CD14-positive monocyte (primary cell): ENCODE measurements around the gene SEZ6L. TPM values are rescaled to one million over a fixed set of nuclear protein-coding genes. Genes with fewer than 3 reads are reported as not detected.

Source experiments
- DNase-seq, 3 donors: peaks; one replicate each; pipeline ENCODE4 v3.0.0-alpha.2; 2011 to 2022
- H2AFZ ChIP-seq: 2 replicates; pipeline ENCODE4 v1.6.0; 2012; ENCODE audit warnings: mild to moderate bottlenecking, low read depth, low read length, inconsistent platforms; ENCODE audit not compliant: insufficient read depth, poor library complexity, severe bottlenecking
- H3K27ac ChIP-seq, 2 donors: 1 replicate in 1 of 2; 2 replicates in 1 of 2; pipeline ENCODE4 v1.5.1; 2012 to 2013; ENCODE audit warnings: low read length in 2 of 2, control low read depth in 1 of 2, inconsistent platforms in 1 of 2, low read depth in 1 of 2, mild to moderate bottlenecking in 1 of 2
- H3K27me3 ChIP-seq, 2 donors: one replicate each; pipeline versions ENCODE4 v1.6.0 to v1.6.1; 2011 to 2013; ENCODE audit warnings: low read length in 2 of 2; ENCODE audit not compliant: control insufficient read depth in 2 of 2, insufficient read depth in 2 of 2
- H3K36me3 ChIP-seq, 2 donors: replicated peaks in 1 of 2; 1 replicate in 1 of 2; 2 replicates in 1 of 2; pipeline versions ENCODE4 v1.5.1 to v1.6.1; 2012 to 2013; ENCODE audit warnings: low read length in 2 of 2, control low read depth in 1 of 2, inconsistent platforms in 1 of 2, mild to moderate bottlenecking in 1 of 2; ENCODE audit not compliant: insufficient read depth in 2 of 2, control insufficient read depth in 1 of 2
- H3K4me1 ChIP-seq, 2 donors: 1 replicate in 1 of 2; 2 replicates in 1 of 2; pipeline versions ENCODE4 v1.5.1 to v1.6.1; 2012 to 2013; ENCODE audit warnings: low read length in 2 of 2, control low read depth in 1 of 2, inconsistent platforms in 1 of 2, mild to moderate bottlenecking in 1 of 2, moderate library complexity in 1 of 2; ENCODE audit not compliant: insufficient read depth in 2 of 2, control insufficient read depth in 1 of 2
- H3K4me2 ChIP-seq: replicated peaks from 2 replicates; pipeline ENCODE3; 2012; ENCODE audit warnings: low read length, moderate library complexity, mild to moderate bottlenecking; ENCODE audit not compliant: poor library complexity, severe bottlenecking; ENCODE audit errors: extremely low read depth
- H3K4me3 ChIP-seq, 3 experiments: fragments of 200-600 bp in 1 of 3; sonication (generic) in 1 of 3; replicated peaks in 1 of 3; 1 replicate in 2 of 3; 2 replicates in 1 of 3; pipeline ENCODE4 v1.5.1; 2011 to 2013; ENCODE audit warnings: low read length in 3 of 3, mild to moderate bottlenecking in 3 of 3, control low read depth in 2 of 3, low read depth in 2 of 3, inconsistent platforms in 1 of 3, moderate library complexity in 1 of 3
- H3K79me2 ChIP-seq: 2 replicates; pipeline ENCODE4 v1.6.0; 2012; ENCODE audit warnings: mild to moderate bottlenecking, control low read depth, inconsistent platforms, low read length, moderate library complexity; ENCODE audit not compliant: insufficient read depth
- H3K9ac ChIP-seq: 2 replicates; pipeline ENCODE4 v1.6.0; 2017; ENCODE audit warnings: low read length, mild to moderate bottlenecking; ENCODE audit not compliant: insufficient read depth, poor library complexity, severe bottlenecking
- H3K9me3 ChIP-seq, 2 donors: replicated peaks in 1 of 2; 1 replicate in 1 of 2; 2 replicates in 1 of 2; pipeline versions ENCODE4 v1.5.1 to v1.6.1; 2012 to 2013; ENCODE audit warnings: low read length in 2 of 2, control low read depth in 1 of 2; ENCODE audit not compliant: control insufficient read depth in 1 of 2, insufficient read depth in 1 of 2
- H4K20me1 ChIP-seq: 2 replicates; pipeline ENCODE4 v1.6.0; 2012; ENCODE audit warnings: mild to moderate bottlenecking, low read length, control low read depth, moderate library complexity; ENCODE audit not compliant: insufficient read depth
- H3K27ac Mint-ChIP-seq, 7 donors: one replicate each; pipeline ENCODE4 v1.8.0; 2020; ENCODE audit warnings: mild to moderate bottlenecking in 7 of 7, mixed read lengths in 7 of 7, moderate library complexity in 6 of 7, inconsistent platforms in 2 of 7
- H3K27me3 Mint-ChIP-seq, 3 donors: one replicate each; pipeline ENCODE4 v1.8.0; 2021 to 2022; ENCODE audit warnings: low read depth in 3 of 3, mild to moderate bottlenecking in 3 of 3, mixed read lengths in 3 of 3, moderate library complexity in 3 of 3, inconsistent platforms in 1 of 3
- H3K36me3 Mint-ChIP-seq, 2 donors: one replicate each; pipeline ENCODE4 v1.8.0; 2020; ENCODE audit warnings: mixed read lengths in 2 of 2, inconsistent platforms in 1 of 2, mild to moderate bottlenecking in 1 of 2
- H3K4me1 Mint-ChIP-seq: one replicate; pipeline ENCODE4 v1.8.0; 2020; ENCODE audit warnings: mild to moderate bottlenecking, mixed read lengths
- H3K4me3 Mint-ChIP-seq, 2 donors: one replicate each; pipeline ENCODE4 v1.8.0; 2020; ENCODE audit warnings: mild to moderate bottlenecking in 2 of 2, mixed read lengths in 2 of 2, moderate library complexity in 1 of 2
- H3K9me3 Mint-ChIP-seq, 7 donors: one replicate each; pipeline ENCODE4 v1.8.0; 2020 to 2022; ENCODE audit warnings: mixed read lengths in 7 of 7, mild to moderate bottlenecking in 6 of 7, moderate library complexity in 6 of 7, inconsistent platforms in 2 of 7
- CTCF ChIP-seq: fragments of 200-600 bp; IDR thresholded peaks from one replicate; pipeline ENCODE4 v1.8.0; 2022; ENCODE audit warnings: antibody characterized with exemption, mild to moderate bottlenecking
- WGBS: methylation state at CpG from one replicate; pipeline ENCODE4 v1.1.5; 2013; ENCODE audit warnings: missing lambda C conversion rate; ENCODE audit not compliant: insufficient coverage; 5-methylcytosine and 5-hydroxymethylcytosine counted together
- intact Hi-C, 2 donors: fragments of 100-400 bp; cut with micrococcal nuclease; formaldehyde crosslinking; loops; one replicate each; pipeline versions ENCODE4 v1.15.0 to v1.15.1; 2023
- polyA plus RNA-seq, 3 donors: library from polyadenylated mRNA; depleted of rRNA in 1 of 3; unstranded in 2 of 3; stranded (reverse) in 1 of 3; fragments of 300-500 nt in 2 of 3; fragments of >200 nt in 1 of 3; fragmentation: Illumina TruSeq in 2 of 3; gene quantifications; 1 replicate in 2 of 3; 2 replicates in 1 of 3; pipeline ENCODE4 v1.2.3, GENCODE V29; 2012 to 2021

Gene SEZ6L
- polyA plus RNA-seq, 3 donors, result 0.43 to 2.8 (median 0.71) TPM

GRCh38 chr22:26168939-26169314 is 335 bp upstream of the SEZ6L start:
- no peak for DNase-seq
- Mint-ChIP-seq H3K27me3 (peaks cover 27 to 49% (median 47%) of the 10 kb centered on the region in 3 donors), H3K9me3 (peaks cover 0 to 10% (median 2%) of the 10 kb centered on the region in 7 donors), H3K4me3 (peak overlapping the region; percentile 76 to 85), H3K36me3 (no peaks in the 10 kb centered on the region), H3K4me1 (peaks cover 27% of the 10 kb centered on the region), H3K27ac (peak overlapping the region in 3 of 7 donors; percentile 5 to 40 (median 15))
- Histone ChIP-seq H3K79me2 (no peaks in the 10 kb centered on the region), H3K36me3 (no peaks in the 10 kb centered on the region), H3K4me1 (peaks cover 30 to 36% of the 10 kb centered on the region in 2 donors), H4K20me1 (no peaks in the 10 kb centered on the region), H3K27ac (no peak overlapping the region), H3K9me3 (no peaks in the 10 kb centered on the region), H2AFZ (peak overlapping the region; percentile 68), H3K9ac (peak overlapping the region; percentile 53), H3K27me3 (peaks cover 25 to 31% of the 10 kb centered on the region in 2 donors), H3K4me3 (peak overlapping the region; percentile 4 to 77 (median 15)), H3K4me2 (peak overlapping the region; percentile 85)
- TF ChIP-seq CTCF, result no peak
- intact Hi-C loops, result no loop called here
- WGBS, result 7% methylated on average over 15 of the region's 15 CpGs

GRCh38 chr22:26170112-26170492 is 840 bp downstream of the SEZ6L start:
- Histone ChIP-seq H3K4me1 (peaks cover 30 to 36% of the 10 kb centered on the region in 2 donors), H2AFZ (peak overlapping the region; percentile 68), H4K20me1 (no peaks in the 10 kb centered on the region), H3K4me2 (peak overlapping the region; percentile 85), H3K36me3 (no peaks in the 10 kb centered on the region), H3K27me3 (peaks cover 25 to 31% of the 10 kb centered on the region in 2 donors), H3K9ac (peak overlapping the region; percentile 53), H3K27ac (no peak overlapping the region), H3K9me3 (no peaks in the 10 kb centered on the region), H3K4me3 (peak overlapping the region; percentile 40 to 77 (median 48)), H3K79me2 (no peaks in the 10 kb centered on the region)
- Mint-ChIP-seq H3K36me3 (no peaks in the 10 kb centered on the region), H3K4me1 (peaks cover 27% of the 10 kb centered on the region), H3K9me3 (peaks cover 0 to 10% (median 2%) of the 10 kb centered on the region in 7 donors), H3K27ac (no peak overlapping the region), H3K4me3 (peak overlapping the region; percentile 76 to 88), H3K27me3 (peaks cover 27 to 46% (median 45%) of the 10 kb centered on the region in 3 donors)
- no CpG with 5 or more reads among the region's 11 CpGs for WGBS
- intact Hi-C loops, result no loop called here
- DNase-seq, result no peak
- no peak for TF ChIP-seq CTCF
